ENCODE results near the gene MYL9.

MYL9 gene

GRCh38 chr20:36526521-36527011, 14.8 kb upstream of the MYL9 start:
- no peak for TF ChIP-seq CTCF (IDR thresholded peaks at IDR 0.05; ENCODE audit: borderline replicate concordance, extremely low read depth, low read length, poor library complexity, severe bottlenecking)
- TF ChIP-seq EZH2 (IDR thresholded peaks at IDR 0.05; ENCODE audit: borderline replicate concordance, low read depth, low read length, severe bottlenecking), result no peak
- H3K27ac ChIP-seq (ENCODE audit: low read length), result no peak overlapping the region
- H3K9ac ChIP-seq (ENCODE audit: low read depth, low read length), result no peak overlapping the region

GRCh38 chr20:36527331-36528125, 13.8 kb upstream of the MYL9 start:
- Histone ChIP-seq H3K79me2 (ENCODE audit: insufficient read depth, low read length) (no peaks in the 10 kb centered on the region), H3K27me3 (ENCODE audit: insufficient read depth, low read length, poor library complexity) (no peaks in the 10 kb centered on the region), H3K4me1 (ENCODE audit: insufficient read depth, low read length) (no peaks in the 10 kb centered on the region), H3K9me3 (ENCODE audit: insufficient read depth, low read length, severe bottlenecking) (no peaks in the 10 kb centered on the region), H3K36me3 (ENCODE audit: insufficient read depth, low read length) (peaks cover 35% of the 10 kb centered on the region), H2AFZ (ENCODE audit: low read depth, low read length) (no peak overlapping the region), H4K20me1 (ENCODE audit: insufficient read depth, low read length) (no peaks in the 10 kb centered on the region; the same call in 1 of the 2 replicates), H3K4me3 (ENCODE audit: low read depth in 1 of 2, low read length in 2 of 2) (no peak overlapping the region), H3K9ac (ENCODE audit: low read depth, low read length) (no peak overlapping the region), H3K4me2 (ENCODE audit: insufficient read depth, low read length) (no peak overlapping the region), H3K27ac (ENCODE audit: low read length) (no peak overlapping the region)
- no peak for DNase-seq
- ATAC-seq (ENCODE audit: insufficient read depth, low read depth), result no peak
- no peak for TF ChIP-seq EZH2 (IDR thresholded peaks at IDR 0.05; ENCODE audit: borderline replicate concordance, low read depth, low read length, severe bottlenecking)
- TF ChIP-seq CTCF (IDR thresholded peaks at IDR 0.05; ENCODE audit: borderline replicate concordance, extremely low read depth, low read length, poor library complexity, severe bottlenecking), result no peak

More at GRCh38 chr20:36526521-36527011, 14.8 kb upstream of the MYL9 start:
- DNase-seq, result no peak
- H3K4me3 ChIP-seq (ENCODE audit: low read depth in 1 of 2, low read length in 2 of 2), result no peak overlapping the region
- no peaks in the 10 kb centered on the region for H3K79me2 ChIP-seq (ENCODE audit: insufficient read depth, low read length)
- ATAC-seq (ENCODE audit: insufficient read depth, low read depth), result no peak
- H3K36me3 ChIP-seq (ENCODE audit: insufficient read depth, low read length), result peaks cover 38% of the 10 kb centered on the region
- H3K4me2 ChIP-seq (ENCODE audit: insufficient read depth, low read length), result no peak overlapping the region
- no peaks in the 10 kb centered on the region for H3K27me3 ChIP-seq (ENCODE audit: insufficient read depth, low read length, poor library complexity)
- no peaks in the 10 kb centered on the region for H3K9me3 ChIP-seq (ENCODE audit: insufficient read depth, low read length, severe bottlenecking)
- H2AFZ ChIP-seq (ENCODE audit: low read depth, low read length), result no peak overlapping the region
- H3K4me1 ChIP-seq (ENCODE audit: insufficient read depth, low read length), result no peaks in the 10 kb centered on the region
- no peaks in the 10 kb centered on the region for H4K20me1 ChIP-seq (ENCODE audit: insufficient read depth, low read length)

DNA sequence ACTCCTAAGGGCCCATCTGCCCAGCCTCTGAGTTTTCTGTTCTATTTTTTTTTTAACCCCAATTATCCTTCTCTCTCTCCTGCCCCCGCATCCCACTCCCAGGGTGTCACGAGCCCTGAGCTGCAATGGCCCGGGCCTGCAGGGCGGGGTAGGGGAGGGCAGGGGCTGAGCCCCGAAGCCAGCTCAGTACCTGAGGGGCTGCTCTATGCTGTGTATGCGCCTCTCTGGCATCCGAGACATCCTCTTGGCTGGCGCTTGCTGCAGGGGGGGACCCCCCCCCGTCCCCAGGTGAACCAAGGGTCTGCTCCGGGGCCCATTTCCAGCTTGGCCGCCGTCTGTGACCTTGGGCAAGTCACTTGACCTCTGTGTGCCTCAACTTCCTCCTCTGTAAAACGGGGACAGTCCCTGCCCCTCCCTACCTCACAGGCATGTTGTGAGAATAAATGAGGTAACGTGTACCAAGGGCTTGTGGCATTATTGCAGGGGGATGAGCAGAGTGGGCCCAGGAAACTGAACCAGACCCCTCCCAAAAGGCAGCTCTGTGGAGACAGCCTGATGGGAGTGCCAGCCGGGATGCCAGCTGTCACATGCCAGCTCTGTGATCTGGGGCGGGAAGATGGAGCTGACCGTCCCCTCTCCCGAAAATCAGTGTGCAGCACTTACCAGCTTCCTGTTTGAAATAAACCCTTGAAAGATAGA, 13.0 kb upstream of the MYL9 start:
- no peaks in the 10 kb centered on the region for H3K79me2 ChIP-seq (ENCODE audit: insufficient read depth, low read length)
- 0 out of 3 replicates have a peak, but pooled peaks have one; percentile 14 for ATAC-seq (ENCODE audit: insufficient read depth, low read depth)

More for the DNA sequence above, 13.0 kb upstream of the MYL9 start:
- no peaks in the 10 kb centered on the region for H3K27me3 ChIP-seq (ENCODE audit: insufficient read depth, low read length, poor library complexity)
- no peaks in the 10 kb centered on the region for H3K9me3 ChIP-seq (ENCODE audit: insufficient read depth, low read length, severe bottlenecking)
- no peak overlapping the region for H3K9ac ChIP-seq (ENCODE audit: low read depth, low read length)
- no peak overlapping the region for H3K4me2 ChIP-seq (ENCODE audit: insufficient read depth, low read length)
- H4K20me1 ChIP-seq (ENCODE audit: insufficient read depth, low read length), result no peaks in the 10 kb centered on the region; the same call in 1 of the 2 replicates
- no peak overlapping the region for H2AFZ ChIP-seq (ENCODE audit: low read depth, low read length)
- H3K36me3 ChIP-seq (ENCODE audit: insufficient read depth, low read length), result peaks cover 35% of the 10 kb centered on the region
- H3K4me1 ChIP-seq (ENCODE audit: insufficient read depth, low read length), result no peaks in the 10 kb centered on the region
- TF ChIP-seq EZH2 (IDR thresholded peaks at IDR 0.05; ENCODE audit: borderline replicate concordance, low read depth, low read length, severe bottlenecking) (no peak), CTCF (IDR thresholded peaks at IDR 0.05; ENCODE audit: borderline replicate concordance, extremely low read depth, low read length, poor library complexity, severe bottlenecking) (no peak)
- no peak overlapping the region for H3K27ac ChIP-seq (ENCODE audit: low read length)
- no peak overlapping the region for H3K4me3 ChIP-seq (ENCODE audit: low read depth in 1 of 2, low read length in 2 of 2)
- DNase-seq, result no peak
